Right lobe of liver (tissue), 6 donors: ENCODE measurements around the gene GPATCH4. TPM values are rescaled to one million over a fixed set of nuclear protein-coding genes. Genes with fewer than 3 reads are reported as not detected.

ENCODE experiments used
- ATAC-seq, 4 donors: fragments of 200-7000 bp; cut with Tn5 transposase; one replicate each; pipeline ENCODE4 v1.9.1; 2020; ENCODE audit warnings: mild to moderate bottlenecking in 4 of 4, moderate library complexity in 4 of 4
- DNase-seq, 3 donors: peaks; one replicate each; pipeline ENCODE4 v3.0.0-alpha.2; 2020
- H3K27ac ChIP-seq, 3 donors: fragments of 200-600 bp; one replicate each; pipeline ENCODE4 v1.8.0; 2022
- H3K27me3 ChIP-seq, 2 donors: fragments of 200-600 bp; one replicate each; pipeline ENCODE4 v1.8.0; 2022
- H3K36me3 ChIP-seq, 4 donors: fragments of 200-600 bp; sonication (generic) in 1 of 4; one replicate each; pipeline versions ENCODE4 v1.5.1 to v1.8.0; 2017 to 2022; ENCODE audit warnings: control low read depth in 1 of 4
- H3K4me1 ChIP-seq, 4 donors: fragments of 200-600 bp; sonication (generic) in 1 of 4; one replicate each; pipeline versions ENCODE4 v1.5.1 to v1.8.0; 2017 to 2022; ENCODE audit warnings: control low read depth in 1 of 4
- H3K4me3 ChIP-seq, 3 donors: fragments of 200-600 bp; one replicate each; pipeline ENCODE4 v1.8.0; 2022
- H3K9me3 ChIP-seq, 4 donors: fragments of 200-600 bp; sonication (generic) in 1 of 4; one replicate each; pipeline versions ENCODE4 v1.5.1 to v1.8.0; 2017 to 2022; ENCODE audit warnings: control low read depth in 1 of 4
- POLR2A ChIP-seq: fragments of 450-650 bp; IDR thresholded peaks from one replicate; pipeline ENCODE4 v1.6.1; 2017; ENCODE audit warnings: antibody characterized with exemption, mild to moderate bottlenecking
- WGBS: methylation state at CpG from one replicate; pipeline ENCODE4 v1.1.6; 2018; ENCODE audit warnings: low coverage, low lambda C conversion rate; ENCODE audit not compliant: insufficient coverage; ENCODE audit errors: missing lambda C conversion rate; 5-methylcytosine and 5-hydroxymethylcytosine counted together
- intact Hi-C, 2 donors: fragments of 100-400 bp; cut with DNase I; formaldehyde crosslinking; loops; one replicate each; pipeline versions ENCODE4 v1.11.2 to v1.14.1; 2022
- total RNA-seq, 6 experiments: library from RNA; depleted of rRNA in 2 of 6; stranded (reverse); fragments of >200 nt in 2 of 6; fragmentation: NEBNext Ultra II Directional in 3 of 6; extraction: Animal tissue kit (Norgen Biotek cat#: 25700) in 3 of 6; gene quantifications; one replicate each; pipeline versions ENCODE4 v1.1.0 to v1.2.4, GENCODE V29; 2016 to 2023
- TF ChIP-seq, protein P1 (sequence below), 4 donors: fragments of 200-600 bp in 3 of 4; fragments of 450-650 bp in 1 of 4; IDR thresholded peaks; one replicate each; pipeline versions ENCODE4 v1.5.1 to v1.8.0; 2016 to 2022; ENCODE audit warnings: antibody characterized with exemption in 4 of 4, mild to moderate bottlenecking in 2 of 4
- donor health status: DM: no; HTN: yes; CAD: no.
- donor health status: DM: no; HTN: no; CAD: no.
- donor health status: DM: no; HTN: no; CAD: no.
- donor health status: DM: no; HTN: yes; CAD: no.
- donor health status: DM: no; HTN: yes; CAD: no.

Gene GPATCH4
- total RNA-seq, 6 experiments from 2014 or later = 7.0 to 25.3 (median 12.4) TPM

GRCh38 chr1:156643778-156644092, 42.5 kb upstream of the GPATCH4 start:
- intact Hi-C loops = no loop called here
- no peaks in the 10 kb centered on the region for H3K9me3 ChIP-seq
- TF ChIP-seq, protein P1, sequence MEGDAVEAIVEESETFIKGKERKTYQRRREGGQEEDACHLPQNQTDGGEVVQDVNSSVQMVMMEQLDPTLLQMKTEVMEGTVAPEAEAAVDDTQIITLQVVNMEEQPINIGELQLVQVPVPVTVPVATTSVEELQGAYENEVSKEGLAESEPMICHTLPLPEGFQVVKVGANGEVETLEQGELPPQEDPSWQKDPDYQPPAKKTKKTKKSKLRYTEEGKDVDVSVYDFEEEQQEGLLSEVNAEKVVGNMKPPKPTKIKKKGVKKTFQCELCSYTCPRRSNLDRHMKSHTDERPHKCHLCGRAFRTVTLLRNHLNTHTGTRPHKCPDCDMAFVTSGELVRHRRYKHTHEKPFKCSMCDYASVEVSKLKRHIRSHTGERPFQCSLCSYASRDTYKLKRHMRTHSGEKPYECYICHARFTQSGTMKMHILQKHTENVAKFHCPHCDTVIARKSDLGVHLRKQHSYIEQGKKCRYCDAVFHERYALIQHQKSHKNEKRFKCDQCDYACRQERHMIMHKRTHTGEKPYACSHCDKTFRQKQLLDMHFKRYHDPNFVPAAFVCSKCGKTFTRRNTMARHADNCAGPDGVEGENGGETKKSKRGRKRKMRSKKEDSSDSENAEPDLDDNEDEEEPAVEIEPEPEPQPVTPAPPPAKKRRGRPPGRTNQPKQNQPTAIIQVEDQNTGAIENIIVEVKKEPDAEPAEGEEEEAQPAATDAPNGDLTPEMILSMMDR (IDR thresholded peaks at IDR 0.05) = no peak
- TF ChIP-seq POLR2A = no peak
- no peaks in the 10 kb centered on the region for H3K36me3 ChIP-seq
- H3K4me1 ChIP-seq = peaks cover 0 to 5% (median 0%) of the 10 kb centered on the region in 4 donors
- DNase-seq = no peak
- WGBS = 38% methylated on average over 4 of the region's 7 CpGs
- H3K27me3 ChIP-seq = no peaks in the 10 kb centered on the region
- H3K4me3 ChIP-seq = no peak overlapping the region
- no peak for ATAC-seq
- no peak overlapping the region for H3K27ac ChIP-seq

DNA sequence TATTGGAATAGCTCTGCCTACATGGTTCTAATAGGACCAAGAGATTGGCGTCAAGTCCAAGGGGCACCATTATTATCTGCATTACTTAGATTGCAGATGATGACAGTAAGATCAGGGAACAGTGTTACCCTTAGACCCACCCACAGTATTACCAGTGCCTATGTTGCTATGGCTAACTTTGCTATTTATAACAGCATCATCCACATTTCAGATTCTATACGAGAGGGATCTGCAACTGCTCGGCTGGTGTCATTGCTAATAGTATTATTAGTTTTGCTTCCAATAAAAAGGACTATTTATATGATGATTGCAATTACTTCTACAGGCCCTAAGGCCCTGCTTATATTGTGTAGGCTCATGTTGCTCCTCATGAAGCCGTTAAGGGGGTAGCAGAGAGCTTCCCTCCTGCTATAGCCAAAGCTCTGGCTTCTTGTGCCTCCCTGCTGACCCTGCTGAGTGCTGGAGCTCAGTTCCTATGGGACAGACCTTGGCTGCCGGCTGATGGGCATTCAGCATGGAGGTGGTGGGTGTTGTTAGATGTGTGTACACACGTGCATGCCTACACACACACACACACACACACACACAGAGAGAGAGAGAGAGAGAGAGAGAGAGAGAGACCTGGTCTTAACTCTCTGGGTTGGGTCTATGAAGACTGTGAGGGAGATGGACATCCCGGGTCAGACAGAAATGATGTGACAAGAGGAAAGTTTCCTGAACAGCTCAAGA, 41.9 kb upstream of the GPATCH4 start:
- intact Hi-C loops = no loop called here
- peaks cover 0 to 5% (median 0%) of the 10 kb centered on the region in 4 donors for H3K4me1 ChIP-seq
- no peaks in the 10 kb centered on the region for H3K36me3 ChIP-seq
- no peaks in the 10 kb centered on the region for H3K27me3 ChIP-seq
- H3K27ac ChIP-seq = no peak overlapping the region
- ATAC-seq (no peak), DNase-seq (no peak)
- H3K9me3 ChIP-seq = no peaks in the 10 kb centered on the region
- no peak overlapping the region for H3K4me3 ChIP-seq
- TF ChIP-seq, protein P1 (IDR thresholded peaks at IDR 0.05) = no peak
- TF ChIP-seq POLR2A = no peak
- WGBS = 48% methylated on average over 6 of the region's 7 CpGs

GRCh38 chr1:156642265-156643048, 41.2 kb upstream of the GPATCH4 start:
- H3K9me3 ChIP-seq = no peaks in the 10 kb centered on the region
- no peak for ATAC-seq
- H3K27me3 ChIP-seq = no peaks in the 10 kb centered on the region
- 9% methylated on average over 10 of the region's 40 CpGs for WGBS
- peaks cover 0 to 5% (median 0%) of the 10 kb centered on the region in 4 donors for H3K4me1 ChIP-seq
- no peak overlapping the region for H3K4me3 ChIP-seq
- H3K36me3 ChIP-seq = no peaks in the 10 kb centered on the region
- no peak for DNase-seq
- intact Hi-C loops = no loop called here
- H3K27ac ChIP-seq = no peak overlapping the region
- TF ChIP-seq, protein P1 (IDR thresholded peaks at IDR 0.05) = no peak
- TF ChIP-seq POLR2A = no peak

- H3K4me1 ChIP-seq = peaks cover 0 to 5% (median 0%) of the 10 kb centered on the region in 4 donors
- ATAC-seq (peak in 1 of 4 donors; percentile 29), DNase-seq (no peak)
- intact Hi-C loops = no loop called here
- H3K36me3 ChIP-seq = no peaks in the 10 kb centered on the region
- WGBS = under 1% methylated on average over 15 of the region's 46 CpGs
- no peaks in the 10 kb centered on the region for H3K27me3 ChIP-seq
- TF ChIP-seq POLR2A = no peak
- TF ChIP-seq, protein P1 (IDR thresholded peaks at IDR 0.05) = no peak
- no peaks in the 10 kb centered on the region for H3K9me3 ChIP-seq
- no peak within 1 kb of the TSS for H3K4me3 ChIP-seq
- H3K27ac ChIP-seq = no peak within 1 kb of the TSS
Observed at GRCh38 chr1:156641761-156642264, 40.5 kb upstream of the GPATCH4 start, which contains the start of gene BCAN. Gene BCAN, plus strand, starts transcription at chr1:156642117. Its CDS starts 3,938 bp downstream, at chr1:156646055.
